Measurements from ENCODE around the gene ANKRD18B. TPM values are rescaled to one million over a fixed set of nuclear protein-coding genes. Genes with fewer than 3 reads are reported as not detected.
"Not testable (repeated sequence)": the region's sequence is repeated elsewhere in the genome, so short reads cannot be mapped to it uniquely, and the experiment has no call there.

The ANKRD18B gene
- 1 to 10 TPM in 3 of 4 donors, under 1 TPM in 1; 0.79 to 1.7 (median 1.4) TPM for polyA plus RNA-seq (ENCODE audit: insufficient read length in 4 of 4)

GRCh38 chr9:33523397-33524305 lies at the start of gene ANKRD18B:
Gene ANKRD18B, plus strand, starts transcription at chr9:33524251. Its CDS starts 239 bp downstream, at chr9:33524490.
- DNase-seq (ENCODE audit: low read depth in 4 of 4, low spot score in 2 of 4) = peak in 1 of 4 donors; percentile 23

- DNase-seq (ENCODE audit: low read depth in 4 of 4, low spot score in 2 of 4) = no peak
Observed at GRCh38 chr9:33475357-33475756, 48.7 kb upstream of the ANKRD18B start.

GRCh38 chr9:33476503-33476902 lies 47.5 kb upstream of the ANKRD18B start:
- no peak for DNase-seq (ENCODE audit: low read depth in 4 of 4, low spot score in 2 of 4)

- no peak for DNase-seq (ENCODE audit: low read depth in 4 of 4, low spot score in 2 of 4)
Observed at GRCh38 chr9:33480106-33480505, 43.9 kb upstream of the ANKRD18B start.

- DNase-seq (ENCODE audit: low read depth in 4 of 4, low spot score in 2 of 4) = no peak
Observed at GRCh38 chr9:33480976-33481375, 43.1 kb upstream of the ANKRD18B start.

- not testable (repeated sequence) for DNase-seq (ENCODE audit: low read depth in 4 of 4, low spot score in 2 of 4)
Observed at GRCh38 chr9:33485312-33485711, 38.7 kb upstream of the ANKRD18B start.

GRCh38 chr9:33489066-33489465 lies 35.0 kb upstream of the ANKRD18B start:
- DNase-seq (ENCODE audit: low read depth in 4 of 4, low spot score in 2 of 4) = no peak

GRCh38 chr9:33493819-33494218 lies 30.2 kb upstream of the ANKRD18B start:
- DNase-seq (ENCODE audit: low read depth in 4 of 4, low spot score in 2 of 4) = not testable (repeated sequence)

GRCh38 chr9:33498387-33498786 lies 25.7 kb upstream of the ANKRD18B start:
- no peak for DNase-seq (ENCODE audit: low read depth in 4 of 4, low spot score in 2 of 4)

- DNase-seq (ENCODE audit: low read depth in 4 of 4, low spot score in 2 of 4) = no peak
Observed at GRCh38 chr9:33506626-33507370, 17.3 kb upstream of the ANKRD18B start.

- DNase-seq (ENCODE audit: low read depth in 4 of 4, low spot score in 2 of 4) = peak; percentile 56 to 77 (median 66)
Observed at GRCh38 chr9:33510262-33511183, 13.5 kb upstream of the ANKRD18B start.

GRCh38 chr9:33511184-33511517 lies 12.9 kb upstream of the ANKRD18B start:
- DNase-seq (ENCODE audit: low read depth in 4 of 4, low spot score in 2 of 4) = not testable (repeated sequence)

- not testable (repeated sequence) for DNase-seq (ENCODE audit: low read depth in 4 of 4, low spot score in 2 of 4)
Observed at GRCh38 chr9:33512535-33512934, 11.5 kb upstream of the ANKRD18B start.

- DNase-seq (ENCODE audit: low read depth in 4 of 4, low spot score in 2 of 4) = not testable (repeated sequence)
Observed at GRCh38 chr9:33515342-33515995, 8.6 kb upstream of the ANKRD18B start.

- not testable (repeated sequence) for DNase-seq (ENCODE audit: low read depth in 4 of 4, low spot score in 2 of 4)
Observed at GRCh38 chr9:33516397-33516796, 7.7 kb upstream of the ANKRD18B start.

GRCh38 chr9:33517373-33517772 lies 6.7 kb upstream of the ANKRD18B start:
- DNase-seq (ENCODE audit: low read depth in 4 of 4, low spot score in 2 of 4) = peak in 1 of 4 donors; percentile 23

- DNase-seq (ENCODE audit: low read depth in 4 of 4, low spot score in 2 of 4) = not testable (repeated sequence)
Observed at GRCh38 chr9:33517934-33518577, 6.0 kb upstream of the ANKRD18B start.

- not testable (repeated sequence) for DNase-seq (ENCODE audit: low read depth in 4 of 4, low spot score in 2 of 4)
Observed at GRCh38 chr9:33521861-33522260, 2.2 kb upstream of the ANKRD18B start.

- peak in 1 of 4 donors; percentile 3 for DNase-seq (ENCODE audit: low read depth in 4 of 4, low spot score in 2 of 4)
Observed at GRCh38 chr9:33524306-33524947, 376 bp downstream of the ANKRD18B start.
